SU-DHL-6 (cell line): Measurements from ENCODE around the gene ZNF280A.

Experiments used
- H2AFZ ChIP-seq: fragments of 200-600 bp; sonication (generic); 2 replicates; pipeline ENCODE4 v1.6.1; 2014; ENCODE audit warnings: low read depth, mild to moderate bottlenecking, moderate library complexity, mixed read lengths, antibody characterized with exemption, low read length; ENCODE audit not compliant: severe bottlenecking
- H3F3A ChIP-seq: fragments of 200-600 bp; shearing (Covaris generic); 2 replicates; pipeline ENCODE4 v1.6.0; 2016; ENCODE audit warnings: antibody characterized with exemption, mild to moderate bottlenecking; ENCODE audit not compliant: insufficient read depth
- H3K27ac ChIP-seq: fragments of 200-600 bp; sonication (generic); 2 replicates; pipeline ENCODE4 v1.5.1; 2016; ENCODE audit warnings: low read depth, mild to moderate bottlenecking, low read length, moderate library complexity, mixed read lengths
- H3K27me3 ChIP-seq: fragments of 200-600 bp; sonication (generic), shearing (Covaris generic); 2 replicates; pipeline ENCODE4 v1.6.0; 2014; ENCODE audit warnings: mild to moderate bottlenecking, low read length
- H3K36me3 ChIP-seq: fragments of 200-600 bp; sonication (generic); 2 replicates; pipeline ENCODE4 v1.6.1; 2014; ENCODE audit warnings: mild to moderate bottlenecking, low read length, mixed read lengths
- H3K4me2 ChIP-seq: fragments of 300-600, 200-600 bp; shearing (Covaris generic), sonication (generic); 2 replicates; pipeline ENCODE4 v1.6.0; 2014; ENCODE audit warnings: low read length, low read depth, mild to moderate bottlenecking; ENCODE audit not compliant: poor library complexity, severe bottlenecking
- H3K4me3 ChIP-seq: fragments of 200-600 bp; sonication (generic); 2 replicates; pipeline ENCODE4 v1.5.1; 2014; ENCODE audit warnings: antibody characterized with exemption, low read length, mild to moderate bottlenecking, mixed read lengths; ENCODE audit not compliant: insufficient read depth, poor library complexity, severe bottlenecking
- H3K79me2 ChIP-seq: fragments of 200-600 bp; sonication (generic); 2 replicates; pipeline ENCODE4 v1.6.1; 2014; ENCODE audit warnings: mild to moderate bottlenecking, low read length, moderate library complexity; ENCODE audit not compliant: insufficient read depth
- H3K9ac ChIP-seq: fragments of 200-600 bp; sonication (generic); 2 replicates; pipeline ENCODE4 v1.7.0; 2014; ENCODE audit warnings: mild to moderate bottlenecking, low read length
- H3K9me2 ChIP-seq: fragments of 200-600 bp; sonication (generic); replicated peaks from 2 replicates; pipeline ENCODE4 v1.6.1; 2014; ENCODE audit warnings: low read length; ENCODE audit not compliant: insufficient read depth
- H3K9me3 ChIP-seq: fragments of 200-600 bp; sonication (generic); 2 replicates; pipeline ENCODE4 v1.6.1; 2014; ENCODE audit warnings: low read length, mixed read lengths; ENCODE audit not compliant: insufficient read depth
- H4K20me1 ChIP-seq: fragments of 200-600 bp; sonication (generic); 2 replicates; pipeline ENCODE4 v1.6.1; 2014; ENCODE audit warnings: low read depth, mild to moderate bottlenecking, antibody characterized with exemption, low read length, moderate library complexity, mixed read lengths
- EZH2phosphoT487 ChIP-seq: fragments of 200-600 bp; sonication (generic), shearing (Covaris generic); conservative IDR thresholded peaks from 2 replicates; pipeline ENCODE4 v1.6.1; 2018; ENCODE audit warnings: mild to moderate bottlenecking, antibody characterized with exemption, low read length, moderate library complexity, mixed read lengths
- TF ChIP-seq, protein P1 (sequence below): fragments of 200-600 bp; sonication (generic); IDR thresholded peaks from one replicate; pipeline ENCODE4 v1.5.1; 2017; ENCODE audit warnings: antibody characterized with exemption, mild to moderate bottlenecking, low read length, moderate library complexity; ENCODE audit not compliant: insufficient read depth, poor library complexity, severe bottlenecking

The ZNF280A gene

DNA sequence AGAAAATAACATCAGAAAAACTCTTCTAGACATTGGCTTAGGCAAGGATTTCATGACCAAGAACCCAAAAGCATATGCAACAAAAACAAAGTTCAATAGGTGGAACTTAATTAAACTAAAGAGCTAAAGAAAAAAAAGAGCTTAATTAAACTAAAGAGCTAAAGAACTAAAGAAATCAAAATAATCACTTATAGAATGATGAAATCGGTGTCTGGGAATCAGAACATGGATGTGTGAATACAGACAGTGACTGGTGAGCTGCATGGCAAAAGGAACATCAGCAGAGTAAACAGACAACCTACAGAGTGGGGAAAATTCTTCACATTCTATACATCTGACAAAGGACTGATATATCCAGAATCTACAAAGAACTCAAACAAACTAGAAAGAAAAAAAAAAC lies 53.0 kb downstream of the ZNF280A start:
- Histone ChIP-seq H3K79me2 (no peaks in the 10 kb centered on the region), H3K27ac (no peak overlapping the region), H3K4me2 (no peak overlapping the region), H3K4me3 (no peak overlapping the region), H3K27me3 (no peaks in the 10 kb centered on the region), H3F3A (peaks cover 4% of the 10 kb centered on the region; the same call in 1 of the 2 replicates), H3K9me2 (no peaks in the 10 kb centered on the region), H3K9ac (no peak overlapping the region), H4K20me1 (no peaks in the 10 kb centered on the region), H3K9me3 (no peaks in the 10 kb centered on the region), H3K36me3 (no peaks in the 10 kb centered on the region), H2AFZ (no peak overlapping the region)
- no peak for TF ChIP-seq EZH2phosphoT487
- TF ChIP-seq, protein P1, sequence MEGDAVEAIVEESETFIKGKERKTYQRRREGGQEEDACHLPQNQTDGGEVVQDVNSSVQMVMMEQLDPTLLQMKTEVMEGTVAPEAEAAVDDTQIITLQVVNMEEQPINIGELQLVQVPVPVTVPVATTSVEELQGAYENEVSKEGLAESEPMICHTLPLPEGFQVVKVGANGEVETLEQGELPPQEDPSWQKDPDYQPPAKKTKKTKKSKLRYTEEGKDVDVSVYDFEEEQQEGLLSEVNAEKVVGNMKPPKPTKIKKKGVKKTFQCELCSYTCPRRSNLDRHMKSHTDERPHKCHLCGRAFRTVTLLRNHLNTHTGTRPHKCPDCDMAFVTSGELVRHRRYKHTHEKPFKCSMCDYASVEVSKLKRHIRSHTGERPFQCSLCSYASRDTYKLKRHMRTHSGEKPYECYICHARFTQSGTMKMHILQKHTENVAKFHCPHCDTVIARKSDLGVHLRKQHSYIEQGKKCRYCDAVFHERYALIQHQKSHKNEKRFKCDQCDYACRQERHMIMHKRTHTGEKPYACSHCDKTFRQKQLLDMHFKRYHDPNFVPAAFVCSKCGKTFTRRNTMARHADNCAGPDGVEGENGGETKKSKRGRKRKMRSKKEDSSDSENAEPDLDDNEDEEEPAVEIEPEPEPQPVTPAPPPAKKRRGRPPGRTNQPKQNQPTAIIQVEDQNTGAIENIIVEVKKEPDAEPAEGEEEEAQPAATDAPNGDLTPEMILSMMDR: no peak

DNA sequence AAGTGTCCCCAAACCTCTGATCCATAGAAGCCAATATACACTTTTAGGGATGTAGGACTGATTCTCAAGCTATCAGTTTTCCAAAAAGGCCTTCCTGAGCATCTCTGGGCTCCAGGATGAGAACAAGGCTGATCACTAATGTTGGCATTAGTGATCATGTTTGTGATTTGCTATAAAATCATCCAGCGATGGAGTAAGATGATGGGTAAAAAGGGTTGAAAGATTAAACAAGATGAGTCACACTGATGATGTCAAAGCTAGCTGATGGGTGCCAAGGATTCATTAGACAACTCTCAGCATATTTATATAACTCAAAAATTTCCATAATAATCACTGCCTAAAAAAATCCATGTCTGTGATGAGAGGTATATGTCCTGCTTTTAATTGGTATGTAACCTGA lies 54.3 kb downstream of the ZNF280A start:
- no peaks in the 10 kb centered on the region for H4K20me1 ChIP-seq
- peaks cover 4% of the 10 kb centered on the region; the same call in 1 of the 2 replicates for H3F3A ChIP-seq
- no peak overlapping the region for H3K4me3 ChIP-seq
- H3K9me3 ChIP-seq: no peaks in the 10 kb centered on the region
- H3K27me3 ChIP-seq: no peaks in the 10 kb centered on the region
- no peak overlapping the region for H3K4me2 ChIP-seq
- no peaks in the 10 kb centered on the region for H3K36me3 ChIP-seq
- no peak overlapping the region for H3K9ac ChIP-seq
- no peak overlapping the region for H2AFZ ChIP-seq
- H3K27ac ChIP-seq: no peak overlapping the region
- no peaks in the 10 kb centered on the region for H3K79me2 ChIP-seq
- no peaks in the 10 kb centered on the region for H3K9me2 ChIP-seq
- TF ChIP-seq, protein P1: no peak
- no peak for TF ChIP-seq EZH2phosphoT487

DNA sequence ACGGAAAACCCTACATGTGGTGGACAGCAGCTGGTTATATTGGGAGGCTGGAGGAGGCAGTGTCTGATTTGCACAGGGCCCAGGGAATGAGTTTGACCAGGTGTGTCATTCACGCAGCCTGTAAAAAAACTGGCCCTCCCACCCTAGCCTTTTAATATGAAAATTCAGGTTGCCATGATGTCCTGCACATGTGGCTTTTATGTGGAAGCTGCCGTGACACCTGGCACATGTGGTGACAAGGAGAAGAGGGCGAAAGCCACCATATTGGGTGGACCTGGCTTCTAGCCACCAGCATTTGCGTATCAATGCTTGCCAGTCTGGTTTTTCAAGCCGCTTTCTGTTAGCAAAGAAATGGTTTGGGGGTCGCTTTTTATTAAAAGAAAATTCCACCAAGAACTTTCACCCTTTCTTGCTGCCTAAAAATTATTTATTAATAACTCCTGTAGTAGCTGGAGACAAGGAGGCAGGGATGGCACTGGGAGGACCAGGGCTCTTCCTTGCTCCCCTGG lies 54.9 kb downstream of the ZNF280A start:
- Histone ChIP-seq H3K79me2 (no peaks in the 10 kb centered on the region), H3K27me3 (no peaks in the 10 kb centered on the region), H3F3A (peaks cover 4% of the 10 kb centered on the region; the same call in 1 of the 2 replicates), H3K9me2 (no peaks in the 10 kb centered on the region), H4K20me1 (no peaks in the 10 kb centered on the region), H2AFZ (no peak overlapping the region), H3K9ac (no peak overlapping the region), H3K27ac (no peak overlapping the region), H3K36me3 (no peaks in the 10 kb centered on the region), H3K9me3 (no peaks in the 10 kb centered on the region), H3K4me3 (no peak overlapping the region), H3K4me2 (no peak overlapping the region)
- TF ChIP-seq, protein P1: no peak
